GM18507 (cell line): Measurements from ENCODE around the gene STUB1.

Experiments used
- DNase-seq: peaks from one replicate; pipeline ENCODE4 v3.0.0; 2011; ENCODE audit warnings: low read depth; ENCODE audit not compliant: insufficient read length; ENCODE audit errors: extremely low spot score
- FAIRE-seq: peaks from 2 replicates; lab custom pipeline; 2011; peaks lifted over from hg19 to GRCh38; lab: Jason Lieb, UNC

STUB1 gene

DNA sequence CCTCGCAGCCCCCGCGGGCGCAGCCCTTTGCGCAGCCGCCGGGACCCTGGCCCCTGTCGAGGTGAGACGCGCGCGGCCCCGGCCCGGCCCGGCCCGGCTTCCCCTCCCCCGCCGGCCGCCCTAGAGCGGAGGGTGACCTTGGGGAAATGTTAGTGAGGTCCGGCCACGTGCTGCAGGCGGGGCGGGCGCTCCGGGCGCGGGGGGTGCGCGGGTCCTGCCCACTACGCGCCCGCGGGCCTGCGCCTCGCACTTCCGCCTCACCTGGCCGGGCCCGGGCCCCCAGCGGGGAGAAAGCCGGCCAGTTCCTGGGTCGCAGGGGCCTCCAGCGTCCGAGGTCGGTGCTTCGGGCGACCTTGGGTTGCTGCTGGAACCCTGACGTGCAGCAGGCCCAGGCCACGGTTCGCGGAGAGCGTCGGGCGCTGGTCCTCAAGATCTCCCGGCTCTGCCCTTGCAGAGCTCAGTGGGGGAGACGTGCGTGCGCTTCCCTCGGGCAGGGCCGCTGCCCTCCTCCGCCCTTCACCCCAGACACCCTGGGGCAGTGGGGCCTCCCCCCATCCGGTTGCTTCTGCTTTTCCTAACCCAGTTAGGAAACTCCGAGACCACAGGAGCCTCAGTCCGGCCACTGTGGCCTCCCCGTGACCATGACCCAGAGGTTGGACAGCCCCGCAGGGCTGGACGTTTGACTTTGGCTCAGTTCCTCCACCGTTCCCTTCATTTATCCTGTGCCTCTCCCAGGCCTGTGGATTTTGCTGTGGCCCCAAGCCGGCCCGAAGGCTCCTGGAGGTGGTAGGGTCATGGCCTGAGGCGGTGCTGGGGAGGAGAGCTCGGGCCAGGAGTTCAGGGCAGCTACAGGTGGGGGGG lies 37.8 kb upstream of the STUB1 start:
- DNase-seq (peak; percentile 45), FAIRE-seq (peak; percentile 29)

DNA sequence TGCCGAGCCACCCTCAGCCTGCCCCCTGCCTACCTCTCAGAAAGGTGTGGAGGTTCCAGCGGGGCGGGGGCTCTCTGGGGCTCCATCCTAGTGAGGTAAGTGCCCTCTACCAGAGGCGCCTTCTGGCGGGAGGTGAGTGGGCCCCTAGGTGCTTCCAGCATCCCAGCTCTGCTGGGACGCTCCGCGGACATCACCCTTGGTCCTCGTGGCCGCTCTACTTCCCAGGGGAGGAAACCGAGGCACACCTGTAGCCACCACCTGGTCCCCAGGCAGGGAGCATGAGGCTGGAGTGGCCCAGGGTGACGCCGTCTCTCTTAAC lies 37.2 kb upstream of the STUB1 start:
- no peak for FAIRE-seq

DNA sequence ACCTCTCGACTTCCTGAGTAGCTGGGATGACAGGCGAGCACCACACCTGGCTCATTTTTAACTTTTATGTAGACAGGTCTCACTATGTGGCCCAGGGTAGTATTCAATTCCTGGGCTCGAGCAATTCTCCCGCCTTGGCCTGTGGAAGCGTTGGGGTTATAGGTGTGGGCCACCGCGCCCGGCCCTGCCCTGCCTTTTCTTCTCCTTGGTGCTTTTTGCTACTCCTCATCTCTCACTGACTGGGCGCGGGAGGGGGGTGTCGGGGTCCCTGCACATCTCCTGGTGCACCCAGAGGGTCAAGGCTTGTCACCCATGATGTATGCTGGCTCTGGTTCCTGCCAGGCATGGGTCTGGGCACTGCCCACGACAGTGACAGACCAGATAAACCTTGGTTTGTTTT lies 35.7 kb upstream of the STUB1 start:
- DNase-seq (no peak), FAIRE-seq (no peak)

More for the DNA sequence above, 37.2 kb upstream of the STUB1 start:
- DNase-seq = no peak

DNA sequence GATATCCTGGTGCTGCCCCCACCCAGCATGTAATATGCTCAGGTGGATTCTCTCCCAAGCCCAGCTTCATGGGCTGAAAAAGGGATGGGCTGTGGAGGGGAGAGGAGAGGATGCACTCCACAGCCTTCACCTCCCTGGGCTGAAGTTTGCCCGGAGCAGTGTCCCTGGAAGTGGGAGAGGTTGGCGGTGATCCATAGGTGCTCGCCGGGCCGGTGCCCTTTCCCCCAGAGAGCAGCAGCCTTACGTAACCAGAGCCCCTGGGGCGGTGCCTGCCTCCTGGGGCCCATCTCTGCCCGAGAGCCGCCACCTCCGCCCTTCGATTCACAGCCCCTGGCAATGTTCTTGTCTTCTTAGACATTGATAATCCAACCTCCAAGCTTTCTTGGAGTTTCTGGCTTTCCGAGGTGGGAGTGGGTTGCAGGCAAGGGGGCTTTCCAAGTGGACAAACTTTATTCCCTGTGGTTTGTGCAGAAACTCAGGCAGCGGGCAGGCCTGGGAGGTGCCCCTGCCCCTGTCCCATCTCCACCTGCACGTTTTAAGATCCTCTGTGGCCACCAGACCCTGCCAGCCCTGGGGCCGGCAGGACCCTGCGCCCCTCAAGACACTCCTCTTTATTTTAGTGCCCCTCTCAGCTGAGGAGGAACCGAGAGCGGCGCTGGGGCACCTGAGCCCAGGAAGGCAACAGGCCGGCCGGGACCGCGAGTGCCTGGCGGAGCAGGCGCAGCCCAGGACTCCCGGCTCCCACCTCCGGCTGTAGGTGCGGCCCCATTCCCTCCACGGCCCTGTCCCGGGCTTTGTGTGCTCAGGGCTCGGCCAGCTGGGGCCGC lies 34.1 kb upstream of the STUB1 start:
- DNase-seq (no peak), FAIRE-seq (no peak)

DNA sequence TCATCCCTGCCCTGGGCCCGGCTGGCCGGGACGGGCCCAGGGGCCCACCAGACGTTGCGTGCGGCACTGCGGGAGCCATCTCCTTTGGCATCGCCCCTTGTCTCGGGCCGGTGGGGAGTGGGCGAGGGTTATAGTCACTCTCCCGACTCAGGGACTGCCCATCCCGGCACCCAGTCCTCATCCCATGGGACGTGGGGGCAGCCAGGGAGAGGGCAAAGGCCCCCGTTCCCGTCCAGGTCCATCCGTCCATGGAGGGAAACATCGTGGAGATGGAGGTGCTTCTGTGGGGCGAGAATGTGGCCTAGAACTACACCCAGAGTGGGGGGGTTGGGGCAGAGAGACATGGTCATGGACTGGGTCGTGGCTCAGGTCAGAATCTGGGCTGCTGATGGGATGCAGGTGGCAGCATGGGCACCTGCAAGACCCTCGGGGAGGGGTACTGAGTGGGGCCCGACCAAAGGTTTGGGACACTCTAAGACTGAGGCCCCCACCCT lies 33.5 kb upstream of the STUB1 start:
- FAIRE-seq (no peak), DNase-seq (no peak)

DNA sequence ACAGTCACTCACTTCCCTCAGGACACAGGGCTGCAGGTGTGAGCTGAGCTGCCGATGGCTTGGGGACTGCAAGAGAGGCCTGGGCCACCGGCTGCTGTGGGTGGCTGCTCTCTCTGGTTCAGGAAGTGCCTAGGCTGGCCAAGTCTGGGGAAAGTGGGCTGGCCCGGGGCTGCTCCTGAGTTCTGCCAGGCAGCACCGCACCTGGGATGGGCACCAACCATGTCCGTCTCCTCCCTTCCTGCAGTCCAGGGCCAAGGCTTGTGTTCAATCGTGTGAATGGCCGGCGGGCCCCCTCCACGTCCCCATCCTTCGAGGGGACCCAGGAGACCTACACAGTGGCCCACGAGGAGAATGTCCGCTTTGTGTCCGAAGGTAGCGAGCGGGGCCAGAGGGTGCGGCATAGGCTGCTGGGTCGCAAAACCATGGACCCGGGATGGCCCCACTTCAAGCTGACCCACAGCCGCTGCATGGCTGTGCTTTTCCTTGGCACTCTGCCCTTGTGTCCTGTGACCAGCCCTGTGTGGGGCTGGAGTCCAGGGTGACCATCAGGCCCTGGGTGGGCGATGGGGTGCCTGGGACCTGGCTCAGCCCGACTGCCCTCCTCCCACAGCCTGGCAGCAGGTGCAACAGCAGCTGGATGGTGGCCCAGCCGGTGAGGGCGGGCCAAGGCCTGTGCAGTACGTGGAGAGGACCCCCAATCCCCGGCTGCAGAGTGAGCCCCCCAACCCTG lies 32.9 kb upstream of the STUB1 start:
- FAIRE-seq (no peak), DNase-seq (no peak)

DNA sequence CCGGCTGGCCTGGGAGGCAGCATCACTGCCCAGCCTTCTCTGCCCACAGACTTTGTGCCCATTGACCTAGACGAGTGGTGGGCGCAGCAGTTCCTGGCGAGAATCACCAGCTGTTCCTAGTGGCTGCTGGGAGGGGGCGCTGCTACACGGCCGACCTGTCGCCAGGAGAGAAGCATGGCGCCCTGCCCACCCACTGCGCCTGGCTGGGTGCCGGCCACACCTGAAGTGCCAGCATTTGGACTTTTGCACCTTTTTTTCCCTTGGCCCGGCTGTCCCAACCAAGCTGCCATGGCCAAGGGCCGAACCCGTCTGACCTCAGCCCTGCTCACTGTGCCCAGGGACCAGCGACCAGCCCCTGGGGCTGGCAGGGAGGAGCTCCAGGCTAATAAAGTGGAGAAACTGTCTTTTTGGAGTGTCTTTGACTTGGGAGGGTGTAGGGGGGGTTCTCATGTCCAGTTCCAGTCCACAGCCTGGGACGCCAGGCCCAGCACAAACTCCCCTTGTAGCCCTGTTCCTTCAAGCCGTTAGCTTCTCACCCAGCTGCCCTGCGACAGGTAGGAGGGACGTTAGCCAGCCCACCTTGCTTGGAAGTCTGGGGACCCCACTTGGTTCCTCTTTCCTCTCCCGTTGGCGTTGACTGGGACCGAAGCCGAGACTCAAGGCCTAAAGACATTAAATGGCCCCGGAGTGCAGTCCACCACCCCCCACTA lies 32.0 kb upstream of the STUB1 start:
- DNase-seq (peak; percentile 57), FAIRE-seq (peak; percentile 71)

DNA sequence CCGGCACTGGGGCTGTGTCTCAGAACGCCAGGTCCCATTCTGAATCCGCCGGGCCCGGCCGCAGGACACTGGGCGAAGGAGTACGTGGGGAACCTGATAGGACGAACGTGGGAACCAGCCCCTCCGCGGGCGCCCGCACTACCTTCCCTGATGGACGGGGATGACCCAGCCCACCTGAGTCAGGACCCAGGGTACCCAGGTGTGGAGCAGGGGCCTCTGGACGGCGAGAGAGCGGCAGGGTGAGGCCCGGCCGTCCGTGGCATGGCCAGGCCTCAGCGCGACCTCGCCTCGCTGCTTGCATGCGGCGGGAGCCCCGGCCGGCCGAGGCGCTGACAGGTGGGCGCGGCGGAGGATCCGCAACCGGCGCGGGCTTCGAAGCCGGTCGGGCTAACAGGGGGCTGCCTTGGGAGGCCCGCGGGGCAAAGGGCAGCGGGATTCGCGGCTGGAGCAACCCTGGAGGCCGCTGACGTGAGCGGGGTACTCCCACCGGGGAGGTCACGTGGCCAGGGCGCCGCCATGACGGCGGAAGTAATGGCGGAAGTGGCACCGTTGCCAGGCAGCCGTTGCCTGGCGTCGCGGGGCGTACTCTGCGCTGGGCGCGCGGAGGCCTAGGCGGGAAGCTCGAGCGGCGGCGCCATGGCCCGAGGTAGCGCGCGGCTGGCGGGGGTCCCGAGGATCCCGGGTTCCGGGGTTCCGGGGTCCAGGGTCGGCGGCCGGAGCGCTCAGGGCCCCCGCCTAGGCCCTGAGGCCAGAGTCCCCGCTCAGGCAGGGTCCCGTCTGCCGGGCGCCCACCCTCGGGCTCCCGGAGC lies 31.2 kb upstream of the STUB1 start, which contains the start of gene WDR90:
Gene WDR90, plus strand, starts transcription at position 585 of the 809 bp plus-strand sequence. Its CDS starts 52 bp downstream, at position 637.
- DNase-seq = peak; percentile 98
- FAIRE-seq = peak; percentile 94

DNA sequence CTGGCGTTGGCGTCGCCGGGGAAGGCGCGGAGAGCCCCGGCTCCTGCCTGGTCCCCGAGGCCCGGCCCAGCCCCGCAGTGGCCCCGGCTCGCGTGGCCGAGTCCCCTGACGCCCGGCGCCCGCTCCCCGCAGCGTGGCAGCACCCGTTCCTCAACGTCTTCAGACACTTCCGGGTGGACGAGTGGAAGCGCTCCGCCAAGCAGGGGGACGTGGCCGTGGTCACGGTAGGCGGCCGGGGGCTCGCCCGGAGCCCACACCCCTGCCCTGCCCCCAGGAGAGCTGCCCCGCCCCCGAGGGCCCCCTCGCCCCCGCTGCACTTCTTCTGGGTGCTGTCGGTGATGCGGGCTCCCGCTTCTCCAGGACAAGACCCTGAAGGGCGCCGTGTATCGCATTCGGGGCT lies 30.6 kb upstream of the STUB1 start:
- DNase-seq (no peak), FAIRE-seq (no peak)

DNA sequence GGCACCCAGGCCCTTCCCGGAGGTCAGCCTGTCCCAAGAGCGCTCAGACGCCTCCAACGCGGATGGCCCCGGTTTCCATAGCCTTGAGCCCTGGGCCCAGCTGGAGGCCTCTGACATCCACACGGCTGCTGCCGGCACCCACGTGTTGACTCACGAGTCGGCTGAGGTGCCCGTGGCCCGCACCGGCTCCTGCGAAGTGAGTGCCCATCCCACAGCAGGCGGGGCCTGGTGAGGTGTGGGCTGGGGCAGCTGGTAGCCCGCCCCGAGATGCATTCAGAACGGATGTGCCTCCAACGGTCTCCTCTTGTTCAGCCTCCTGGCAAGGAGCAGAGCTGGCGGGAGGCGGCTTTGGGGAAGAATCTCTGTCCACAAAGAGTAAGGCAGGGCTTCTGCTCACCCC lies 28.4 kb upstream of the STUB1 start:
- DNase-seq (no peak), FAIRE-seq (no peak)

DNA sequence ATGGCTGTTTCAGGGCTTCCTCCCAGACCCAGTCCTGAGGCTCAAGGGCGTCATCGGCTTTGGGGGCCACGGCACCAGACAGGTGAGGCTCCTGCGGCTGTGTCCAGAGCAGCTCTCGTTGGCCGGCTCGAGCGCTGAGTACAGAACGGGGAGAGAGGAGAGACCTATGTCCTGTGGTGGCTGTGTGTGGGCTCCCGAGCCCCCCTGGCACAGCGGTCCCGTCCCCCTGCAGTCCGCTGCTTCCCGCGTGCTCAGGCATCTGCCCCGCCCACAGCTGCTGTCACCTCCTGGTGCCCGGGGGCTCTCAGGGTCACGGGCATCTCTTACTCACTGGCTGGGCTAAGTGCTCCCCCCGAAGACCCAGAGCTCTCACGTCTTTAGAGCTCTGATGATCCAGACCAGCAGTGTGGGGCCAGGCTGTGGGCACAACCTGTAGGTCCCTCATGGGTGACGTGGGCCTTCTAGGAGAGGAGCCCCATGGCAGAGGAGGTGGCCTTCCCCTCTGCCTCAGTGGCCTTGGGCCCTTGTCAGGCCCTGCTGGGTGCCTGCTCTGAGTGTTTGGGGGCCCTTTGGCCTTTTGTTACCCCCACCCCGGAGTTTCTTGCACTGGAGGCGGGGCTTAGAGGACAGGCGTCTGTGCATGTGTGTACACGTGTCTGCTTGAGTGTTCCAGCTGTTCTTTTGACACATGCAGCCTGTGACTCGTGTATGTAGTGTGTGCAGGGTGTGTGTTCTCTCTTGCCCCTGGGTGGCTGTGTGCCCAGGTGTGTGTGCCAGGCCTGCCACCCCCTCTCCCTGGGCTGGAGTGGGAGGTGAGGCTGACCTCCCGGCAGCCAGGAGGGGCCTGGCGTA lies 27.5 kb upstream of the STUB1 start:
- no peak for FAIRE-seq
- DNase-seq = no peak

DNA sequence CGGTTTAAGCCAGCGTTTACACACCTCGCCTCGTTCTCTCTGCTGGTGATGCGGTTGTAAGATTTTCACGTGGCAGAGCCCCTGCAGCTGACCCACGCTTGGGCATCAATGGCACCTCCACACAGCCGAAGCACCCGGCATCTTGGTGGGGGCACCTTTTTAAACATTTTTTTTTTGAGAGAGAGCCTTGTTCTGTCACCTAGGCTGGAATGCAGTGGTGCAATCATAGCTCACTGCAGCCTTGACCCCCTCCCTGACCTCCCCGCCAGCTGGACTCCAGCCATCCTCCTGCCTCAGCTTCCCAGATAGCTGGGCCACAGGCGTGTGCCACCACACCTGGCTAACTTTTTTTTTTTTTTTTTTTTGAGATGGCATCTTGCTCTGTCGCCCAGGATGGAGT lies 26.2 kb upstream of the STUB1 start:
- DNase-seq (no peak), FAIRE-seq (no peak)

DNA sequence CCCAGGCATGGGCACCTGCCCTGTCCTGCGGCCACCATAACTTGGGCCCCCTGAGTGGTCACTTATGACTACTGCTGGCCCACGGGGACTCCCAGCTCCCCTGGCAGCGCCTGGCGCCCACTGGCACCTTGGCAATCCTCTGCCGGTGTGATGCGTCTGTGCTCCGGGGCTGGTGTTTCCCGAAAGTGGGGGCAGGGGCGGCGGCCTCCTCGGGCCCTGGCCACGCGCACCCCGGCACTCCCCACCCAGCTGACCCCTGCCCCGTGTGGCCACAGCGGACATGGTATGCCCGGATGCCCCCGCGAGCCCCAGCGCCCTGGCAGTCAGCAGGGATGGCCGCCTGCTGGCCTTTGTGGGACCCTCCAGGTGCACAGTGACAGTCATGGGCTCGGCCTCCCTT lies 22.7 kb upstream of the STUB1 start:
- DNase-seq (no peak), FAIRE-seq (no peak)

DNA sequence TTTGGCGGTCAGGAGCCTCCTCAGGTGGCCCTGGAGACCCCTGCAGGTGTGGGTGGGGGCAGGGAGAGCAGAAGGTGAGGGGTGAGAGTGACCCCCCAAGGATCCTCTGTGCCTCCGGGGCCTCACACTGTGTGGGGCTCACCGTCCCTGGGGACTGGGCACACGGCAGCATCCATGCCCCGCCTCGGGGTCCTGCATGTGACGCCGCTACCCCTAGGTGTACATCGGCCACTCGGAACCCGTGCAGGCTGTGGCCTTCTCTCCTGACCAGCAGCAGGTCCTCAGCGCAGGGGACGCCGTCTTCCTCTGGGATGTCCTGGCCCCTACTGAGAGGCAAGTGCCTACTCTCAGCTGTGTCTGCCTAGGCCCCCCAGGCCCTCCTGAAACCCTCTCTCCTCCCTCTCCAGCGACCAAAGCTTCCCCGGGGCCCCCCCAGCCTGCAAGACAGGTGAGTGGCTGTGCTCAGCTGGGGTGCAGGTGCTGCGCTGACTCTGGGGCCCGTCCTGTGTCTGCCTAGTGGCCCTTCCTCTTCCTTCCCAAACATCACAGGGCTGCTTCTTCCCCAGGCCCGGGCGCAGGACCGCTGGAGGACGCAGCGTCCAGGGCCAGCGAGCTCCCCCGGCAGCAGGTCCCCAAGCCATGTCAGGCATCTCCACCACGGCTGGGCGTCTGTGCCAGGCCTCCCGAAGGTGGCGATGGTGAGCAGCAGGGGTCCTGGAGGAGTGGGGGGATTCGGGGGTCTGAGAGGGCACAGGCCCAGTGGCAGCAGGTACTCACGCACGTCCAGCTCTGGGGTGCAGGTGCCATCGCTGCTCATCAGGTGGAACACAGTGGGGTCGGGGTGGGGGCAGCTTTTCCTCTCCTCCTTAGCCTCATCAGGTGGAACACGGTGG lies 21.3 kb upstream of the STUB1 start:
- no peak for DNase-seq
- no peak for FAIRE-seq

DNA sequence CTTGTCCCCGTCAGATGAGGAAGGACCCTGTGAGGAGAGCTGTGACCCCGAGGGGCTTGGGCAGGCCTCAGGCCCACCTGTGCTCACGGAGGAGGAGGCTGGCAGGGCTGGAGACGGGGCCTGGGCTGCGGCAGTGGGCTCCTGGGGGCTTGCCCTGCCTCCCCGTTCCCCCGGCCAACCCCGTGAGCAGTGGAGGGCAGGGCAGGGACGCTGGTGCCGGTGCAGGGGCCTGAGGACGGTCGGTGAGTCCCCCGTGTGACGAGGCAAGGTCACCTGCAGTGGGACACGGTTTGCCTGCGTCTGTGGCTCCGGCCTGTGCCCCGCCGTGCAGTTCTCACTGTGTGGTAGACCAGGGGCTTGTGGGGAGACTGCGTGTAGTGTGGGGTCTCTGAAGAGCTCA lies 20.6 kb upstream of the STUB1 start:
- FAIRE-seq (no peak), DNase-seq (no peak)

DNA sequence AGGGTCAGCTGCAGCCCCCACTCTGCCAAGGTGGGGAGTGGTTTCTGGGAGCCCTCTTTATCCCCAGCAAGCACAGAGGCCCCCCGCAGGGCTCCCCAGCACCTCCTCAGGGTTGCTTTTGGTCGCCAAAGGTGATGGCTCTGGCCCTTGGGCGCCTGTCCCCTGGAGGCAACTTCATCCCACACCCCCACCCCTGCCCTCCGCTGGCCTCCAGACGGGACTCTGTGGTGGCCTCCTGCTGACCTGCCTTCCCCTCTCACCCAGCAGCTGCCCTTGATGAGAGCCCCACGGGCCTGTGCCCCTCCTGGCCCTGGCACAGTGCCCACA lies 20.1 kb upstream of the STUB1 start:
- FAIRE-seq (no peak), DNase-seq (no peak)
